H9 (cell line): ENCODE results near the gene MANSC4. TPM values are rescaled to one million over a fixed set of nuclear protein-coding genes. Genes with fewer than 3 reads are reported as not detected.

ENCODE experiments used
- DNase-seq: peaks from one replicate; pipeline ENCODE4 v3.0.0-alpha.2; 2017
- H2AFZ ChIP-seq: one replicate; pipeline ENCODE4 v1.6.1; 2013; ENCODE audit warnings: mild to moderate bottlenecking, low read length, control low read depth, moderate library complexity
- H2AK5ac ChIP-seq: 2 replicates; pipeline ENCODE4 v1.6.1; 2013; ENCODE audit warnings: low read length, control low read depth, mixed read lengths; ENCODE audit not compliant: insufficient read length
- H2BK120ac ChIP-seq: one replicate; pipeline ENCODE4 v1.6.1; 2013; ENCODE audit warnings: low read depth, mild to moderate bottlenecking, low read length, control low read depth, inconsistent platforms; ENCODE audit not compliant: poor library complexity, severe bottlenecking
- H2BK12ac ChIP-seq: 2 replicates; pipeline ENCODE4 v1.6.1; 2013; ENCODE audit warnings: low read length, control low read depth, mixed read lengths, low read depth; ENCODE audit not compliant: insufficient read length
- H2BK15ac ChIP-seq: 2 replicates; pipeline ENCODE4 v1.6.1; 2013; ENCODE audit warnings: low read depth, low read length, control low read depth
- H2BK20ac ChIP-seq: one replicate; pipeline ENCODE4 v1.6.1; 2013; ENCODE audit warnings: low read depth, mild to moderate bottlenecking, low read length, control low read depth, inconsistent platforms; ENCODE audit not compliant: poor library complexity, severe bottlenecking
- H2BK5ac ChIP-seq: 2 replicates; pipeline ENCODE4 v1.6.1; 2013; ENCODE audit warnings: low read length, control low read depth, mixed read lengths; ENCODE audit not compliant: insufficient read length
- H3K14ac ChIP-seq: 2 replicates; pipeline ENCODE4 v1.6.1; 2013; ENCODE audit warnings: low read length, control low read depth; ENCODE audit not compliant: insufficient read depth
- H3K18ac ChIP-seq: 2 replicates; pipeline ENCODE4 v1.6.1; 2013; ENCODE audit warnings: low read depth, mild to moderate bottlenecking, mixed read lengths, low read length, control low read depth; ENCODE audit not compliant: insufficient read length
- H3K23ac ChIP-seq: 2 replicates; pipeline ENCODE4 v1.6.1; 2013; ENCODE audit warnings: low read length, control low read depth, mixed read lengths, low read depth; ENCODE audit not compliant: insufficient read length
- H3K23me2 ChIP-seq: 2 replicates; pipeline ENCODE4 v1.6.1; 2013; ENCODE audit warnings: low read depth, mild to moderate bottlenecking, mixed read lengths, low read length, control low read depth; ENCODE audit not compliant: insufficient read length, poor library complexity, severe bottlenecking
- H3K27ac ChIP-seq: 2 replicates; pipeline ENCODE4 v1.5.1; 2013; ENCODE audit warnings: low read length, control low read depth, mixed read lengths, low read depth; ENCODE audit not compliant: insufficient read length
- H3K27me3 ChIP-seq: 2 replicates; pipeline ENCODE4 v1.6.1; 2013; ENCODE audit warnings: low read length, control low read depth, inconsistent platforms; ENCODE audit not compliant: insufficient read depth
- H3K4ac ChIP-seq: 2 replicates; pipeline ENCODE4 v1.6.1; 2013; ENCODE audit warnings: low read depth, mild to moderate bottlenecking, control low read depth, inconsistent platforms, low read length, moderate library complexity
- H3K4me1 ChIP-seq: 2 replicates; pipeline ENCODE4 v1.6.1; 2013; ENCODE audit warnings: low read length, control low read depth, inconsistent platforms; ENCODE audit not compliant: insufficient read depth
- H3K4me2 ChIP-seq: 2 replicates; pipeline ENCODE4 v1.6.1; 2013; ENCODE audit warnings: low read length, control low read depth, mixed read lengths; ENCODE audit not compliant: insufficient read length, insufficient read depth
- H3K56ac ChIP-seq: 2 replicates; pipeline ENCODE4 v1.6.1; 2013; ENCODE audit warnings: low read depth, mild to moderate bottlenecking, mixed read lengths, low read length, control low read depth; ENCODE audit not compliant: insufficient read length
- H3K79me1 ChIP-seq: 2 replicates; pipeline ENCODE4 v1.6.1; 2013; ENCODE audit warnings: low read depth, mild to moderate bottlenecking, moderate library complexity, low read length, control low read depth, inconsistent platforms; ENCODE audit not compliant: insufficient read depth, poor library complexity, severe bottlenecking
- H3K79me2 ChIP-seq: 2 replicates; pipeline ENCODE4 v1.6.1; 2013; ENCODE audit warnings: low read length, control low read depth, inconsistent platforms; ENCODE audit not compliant: insufficient read depth
- H3K9ac ChIP-seq: 2 replicates; pipeline ENCODE4 v1.6.1; 2013; ENCODE audit warnings: low read length, control low read depth, mixed read lengths; ENCODE audit not compliant: insufficient read length; ENCODE audit errors: extremely low read depth
- H3K9me3 ChIP-seq: one replicate; pipeline ENCODE4 v1.6.1; 2013; ENCODE audit warnings: low read depth, low read length, inconsistent platforms; ENCODE audit not compliant: control insufficient read depth
- H3T11ph ChIP-seq: one replicate; pipeline ENCODE4 v1.6.1; 2013; ENCODE audit warnings: mild to moderate bottlenecking, low read length, control low read depth, inconsistent platforms
- H4K20me1 ChIP-seq: one replicate; pipeline ENCODE4 v1.6.1; 2013; ENCODE audit not compliant: control insufficient read depth, insufficient read length, insufficient read depth
- H4K5ac ChIP-seq: 2 replicates; pipeline ENCODE4 v1.6.1; 2013; ENCODE audit warnings: low read depth, mild to moderate bottlenecking, mixed read lengths, low read length, control low read depth; ENCODE audit not compliant: insufficient read length
- H4K8ac ChIP-seq: replicated peaks from 2 replicates; pipeline ENCODE4 v1.6.1; 2013; ENCODE audit warnings: low read length, control low read depth, mixed read lengths, low read depth; ENCODE audit not compliant: insufficient read length
- H4K91ac ChIP-seq: 2 replicates; pipeline ENCODE4 v1.6.1; 2013; ENCODE audit warnings: low read depth, mild to moderate bottlenecking, moderate library complexity, mixed read lengths, low read length, control low read depth; ENCODE audit not compliant: insufficient read length
- H3K27ac Mint-ChIP-seq, 3 experiments: 2 replicates in 2 of 3; 3 replicates in 1 of 3; pipeline ENCODE4 v1.8.0; 2020 to 2021; ENCODE audit warnings: mixed read lengths in 3 of 3, mild to moderate bottlenecking in 1 of 3, moderate library complexity in 1 of 3
- H3K27me3 Mint-ChIP-seq: 2 replicates; pipeline ENCODE4 v1.8.0; 2021; ENCODE audit warnings: low read depth, mild to moderate bottlenecking, moderate library complexity, mixed read lengths
- H3K36me3 Mint-ChIP-seq, 3 experiments: 2 replicates in 2 of 3; 3 replicates in 1 of 3; pipeline ENCODE4 v1.8.0; 2020 to 2021; ENCODE audit warnings: low read depth in 3 of 3, mixed read lengths in 3 of 3; ENCODE audit not compliant: insufficient read depth in 1 of 3
- H3K4me1 Mint-ChIP-seq, 2 experiments: 2 replicates each; pipeline ENCODE4 v1.8.0; 2020; ENCODE audit warnings: mixed read lengths in 2 of 2
- H3K4me3 Mint-ChIP-seq, 2 experiments: 2 replicates in 1 of 2; 3 replicates in 1 of 2; pipeline ENCODE4 v1.8.0; 2020 to 2021; ENCODE audit warnings: mild to moderate bottlenecking in 2 of 2, mixed read lengths in 2 of 2, moderate library complexity in 1 of 2
- H3K9me3 Mint-ChIP-seq, 2 experiments: 2 replicates in 1 of 2; 3 replicates in 1 of 2; pipeline ENCODE4 v1.8.0; 2020; ENCODE audit warnings: mild to moderate bottlenecking in 2 of 2, mixed read lengths in 2 of 2, moderate library complexity in 1 of 2
- CTCF ChIP-seq: fragments of 200-600 bp; sonication (generic); conservative IDR thresholded peaks from 3 replicates; pipeline ENCODE4 v1.8.0; 2021; ENCODE audit warnings: antibody characterized with exemption, mild to moderate bottlenecking
- WGBS: extraction: QIAGEN DNeasy Blood & Tissue Kit; methylation state at CpG from one replicate; pipeline ENCODE4 v1.1.7; 2013; ENCODE audit warnings: missing lambda C conversion rate, low lambda C conversion rate, mixed read lengths; ENCODE audit not compliant: insufficient read length; ENCODE audit errors: extremely low coverage; 5-methylcytosine and 5-hydroxymethylcytosine counted together
- total RNA-seq: library from RNA; stranded (reverse); gene quantifications from 2 replicates; pipeline ENCODE4 v1.2.1, GENCODE V29; 2021

MANSC4 gene
- total RNA-seq, 1 experiment from 2014 or later, result not detected

GRCh38 chr12:27814411-27814810 is 34.4 kb upstream of the MANSC4 start:
- H3K36me3 Mint-ChIP-seq, result peaks cover 0 to 4% (median 0%) of the 10 kb centered on the region in 3 experiments; a peak in 1 of 7 replicates
- H3K27me3 ChIP-seq, result no peaks in the 10 kb centered on the region

More at GRCh38 chr12:27814411-27814810, 34.4 kb upstream of the MANSC4 start:
- H2AK5ac ChIP-seq, result no peak overlapping the region
- no peak overlapping the region for H2BK15ac ChIP-seq
- WGBS, result no CpG with 5 or more reads among the region's 2 CpGs
- H3K79me2 ChIP-seq, result no peaks in the 10 kb centered on the region
- H3K18ac ChIP-seq, result no peak overlapping the region
- no peak for DNase-seq
- no peak overlapping the region for H3K56ac ChIP-seq
- H3K9me3 ChIP-seq, result no peaks in the 10 kb centered on the region
- no peak overlapping the region for H3K4ac ChIP-seq
- H2BK120ac ChIP-seq, result no peak overlapping the region
- no peak overlapping the region for H2BK5ac ChIP-seq
- no peaks in the 10 kb centered on the region for H3K79me1 ChIP-seq
- TF ChIP-seq CTCF, result no peak
- H3K4me1 ChIP-seq, result no peaks in the 10 kb centered on the region
- no peaks in the 10 kb centered on the region for H4K20me1 ChIP-seq
- Mint-ChIP-seq H3K4me3 (no peak overlapping the region), H3K27ac (no peak overlapping the region), H3K4me1 (peaks cover 0 to 2% of the 10 kb centered on the region in 2 experiments; a peak in 1 of 4 replicates), H3K27me3 (peaks cover 4% of the 10 kb centered on the region), H3K9me3 (peaks cover 0 to 4% of the 10 kb centered on the region in 2 experiments; a peak in 3 of 5 replicates)
- H2BK20ac ChIP-seq, result no peak overlapping the region
- no peak overlapping the region for H2BK12ac ChIP-seq
- no peak overlapping the region for H3T11ph ChIP-seq
- no peak overlapping the region for H3K9ac ChIP-seq
- no peak overlapping the region for H3K4me2 ChIP-seq
- no peak overlapping the region for H4K91ac ChIP-seq
- no peak overlapping the region for H3K27ac ChIP-seq
- H3K23me2 ChIP-seq, result no peaks in the 10 kb centered on the region
- no peak overlapping the region for H3K14ac ChIP-seq
- no peak overlapping the region for H4K8ac ChIP-seq
- H2AFZ ChIP-seq, result no peak overlapping the region
- H3K23ac ChIP-seq, result no peak overlapping the region
- H4K5ac ChIP-seq, result no peak overlapping the region
